ENCODE measurements around the gene REPS1. TPM values are rescaled to one million over a fixed set of nuclear protein-coding genes. Genes with fewer than 3 reads are reported as not detected.

REPS1 gene
- total RNA-seq, 1 experiment from 2014 or later = 55.1 TPM

GRCh38 chr6:138977646-138978167 is 10.3 kb downstream of the REPS1 start (continued):
- TF ChIP-seq HMGXB4 (CRISPR knock-in tag; IDR thresholded peaks at IDR 0.05) (no peak), AFF4 (CRISPR knock-in tag; IDR thresholded peaks at IDR 0.05; ENCODE audit: borderline replicate concordance) (no peak), JUN (CRISPR knock-in tag; IDR thresholded peaks at IDR 0.05) (no peak), NFE2L1 (CRISPR knock-in tag; IDR thresholded peaks at IDR 0.05) (no peak), GRHL2 (CRISPR knock-in tag; IDR thresholded peaks at IDR 0.05; ENCODE audit: insufficient replicate concordance, severe bottlenecking) (no peak), IRF1 (CRISPR knock-in tag; IDR thresholded peaks at IDR 0.05) (no peak), TP53 (CRISPR knock-in tag; IDR thresholded peaks at IDR 0.05) (no peak)

DNA sequence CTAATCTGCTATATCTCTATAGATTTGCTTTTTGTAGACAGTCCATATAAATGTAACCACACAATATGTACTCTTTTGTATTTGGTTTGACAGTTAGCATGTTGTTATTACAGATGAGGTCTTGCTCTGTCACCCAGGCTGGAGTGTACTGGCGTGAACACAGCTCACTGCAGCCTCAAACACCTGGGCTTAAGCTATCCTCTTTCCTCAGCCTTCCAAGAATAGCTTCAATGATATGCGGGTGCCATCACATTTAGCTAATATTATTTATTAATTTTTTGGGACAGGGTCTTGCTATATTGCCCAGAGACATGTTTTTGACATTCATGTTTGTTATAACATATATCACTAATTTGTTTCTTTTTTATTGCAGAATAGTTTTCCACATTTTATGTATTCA is 10.8 kb downstream of the REPS1 start:
- no peaks in the 10 kb centered on the region for H3K27me3 Mint-ChIP-seq (ENCODE audit: low read depth)
- H3K27ac Mint-ChIP-seq = no peak overlapping the region; the same call in 1 of the 2 replicates
- H3K36me3 Mint-ChIP-seq = no peaks in the 10 kb centered on the region
- no peak overlapping the region for H3K4me3 Mint-ChIP-seq
- DNase-seq (ENCODE audit: low spot score) (no peak), ATAC-seq (no peak)
- CTCF ChIA-PET = interaction anchor here (1.0 kb wide), 1 partner anchor 10 kb away, joined by 6 read pairs; the partner anchor contains the start of gene REPS1
- POLR2A ChIA-PET = no interaction called here
- no peaks in the 10 kb centered on the region for H3K9me3 Mint-ChIP-seq
- H3K4me1 Mint-ChIP-seq = peaks cover 78% of the 10 kb centered on the region
- TF ChIP-seq, protein P1, sequence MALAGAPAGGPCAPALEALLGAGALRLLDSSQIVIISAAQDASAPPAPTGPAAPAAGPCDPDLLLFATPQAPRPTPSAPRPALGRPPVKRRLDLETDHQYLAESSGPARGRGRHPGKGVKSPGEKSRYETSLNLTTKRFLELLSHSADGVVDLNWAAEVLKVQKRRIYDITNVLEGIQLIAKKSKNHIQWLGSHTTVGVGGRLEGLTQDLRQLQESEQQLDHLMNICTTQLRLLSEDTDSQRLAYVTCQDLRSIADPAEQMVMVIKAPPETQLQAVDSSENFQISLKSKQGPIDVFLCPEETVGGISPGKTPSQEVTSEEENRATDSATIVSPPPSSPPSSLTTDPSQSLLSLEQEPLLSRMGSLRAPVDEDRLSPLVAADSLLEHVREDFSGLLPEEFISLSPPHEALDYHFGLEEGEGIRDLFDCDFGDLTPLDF (CRISPR knock-in tag; IDR thresholded peaks at IDR 0.05) = no peak
- TF ChIP-seq IRF1 (CRISPR knock-in tag; IDR thresholded peaks at IDR 0.05) (no peak), ZNF532 (CRISPR knock-in tag; IDR thresholded peaks at IDR 0.05; ENCODE audit: borderline replicate concordance) (no peak), ZNF416 (CRISPR knock-in tag; IDR thresholded peaks at IDR 0.05) (no peak), RELA (CRISPR knock-in tag; IDR thresholded peaks at IDR 0.05; ENCODE audit: borderline replicate concordance) (no peak), NR3C1 (CRISPR knock-in tag; conservative IDR thresholded peaks at IDR 0.05; ENCODE audit: low read depth) (no peak)
- TF ChIP-seq, protein P2, sequence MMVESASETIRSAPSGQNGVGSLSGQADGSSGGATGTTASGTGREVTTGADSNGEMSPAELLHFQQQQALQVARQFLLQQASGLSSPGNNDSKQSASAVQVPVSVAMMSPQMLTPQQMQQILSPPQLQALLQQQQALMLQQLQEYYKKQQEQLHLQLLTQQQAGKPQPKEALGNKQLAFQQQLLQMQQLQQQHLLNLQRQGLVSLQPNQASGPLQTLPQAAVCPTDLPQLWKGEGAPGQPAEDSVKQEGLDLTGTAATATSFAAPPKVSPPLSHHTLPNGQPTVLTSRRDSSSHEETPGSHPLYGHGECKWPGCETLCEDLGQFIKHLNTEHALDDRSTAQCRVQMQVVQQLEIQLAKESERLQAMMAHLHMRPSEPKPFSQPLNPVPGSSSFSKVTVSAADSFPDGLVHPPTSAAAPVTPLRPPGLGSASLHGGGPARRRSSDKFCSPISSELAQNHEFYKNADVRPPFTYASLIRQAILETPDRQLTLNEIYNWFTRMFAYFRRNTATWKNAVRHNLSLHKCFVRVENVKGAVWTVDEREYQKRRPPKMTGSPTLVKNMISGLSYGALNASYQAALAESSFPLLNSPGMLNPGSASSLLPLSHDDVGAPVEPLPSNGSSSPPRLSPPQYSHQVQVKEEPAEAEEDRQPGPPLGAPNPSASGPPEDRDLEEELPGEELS (CRISPR knock-in tag; IDR thresholded peaks at IDR 0.05) = no peak
- TF ChIP-seq, protein P3, sequence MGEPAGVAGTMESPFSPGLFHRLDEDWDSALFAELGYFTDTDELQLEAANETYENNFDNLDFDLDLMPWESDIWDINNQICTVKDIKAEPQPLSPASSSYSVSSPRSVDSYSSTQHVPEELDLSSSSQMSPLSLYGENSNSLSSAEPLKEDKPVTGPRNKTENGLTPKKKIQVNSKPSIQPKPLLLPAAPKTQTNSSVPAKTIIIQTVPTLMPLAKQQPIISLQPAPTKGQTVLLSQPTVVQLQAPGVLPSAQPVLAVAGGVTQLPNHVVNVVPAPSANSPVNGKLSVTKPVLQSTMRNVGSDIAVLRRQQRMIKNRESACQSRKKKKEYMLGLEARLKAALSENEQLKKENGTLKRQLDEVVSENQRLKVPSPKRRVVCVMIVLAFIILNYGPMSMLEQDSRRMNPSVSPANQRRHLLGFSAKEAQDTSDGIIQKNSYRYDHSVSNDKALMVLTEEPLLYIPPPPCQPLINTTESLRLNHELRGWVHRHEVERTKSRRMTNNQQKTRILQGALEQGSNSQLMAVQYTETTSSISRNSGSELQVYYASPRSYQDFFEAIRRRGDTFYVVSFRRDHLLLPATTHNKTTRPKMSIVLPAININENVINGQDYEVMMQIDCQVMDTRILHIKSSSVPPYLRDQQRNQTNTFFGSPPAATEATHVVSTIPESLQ (CRISPR knock-in tag; IDR thresholded peaks at IDR 0.05) = no peak
- TF ChIP-seq, protein P4, sequence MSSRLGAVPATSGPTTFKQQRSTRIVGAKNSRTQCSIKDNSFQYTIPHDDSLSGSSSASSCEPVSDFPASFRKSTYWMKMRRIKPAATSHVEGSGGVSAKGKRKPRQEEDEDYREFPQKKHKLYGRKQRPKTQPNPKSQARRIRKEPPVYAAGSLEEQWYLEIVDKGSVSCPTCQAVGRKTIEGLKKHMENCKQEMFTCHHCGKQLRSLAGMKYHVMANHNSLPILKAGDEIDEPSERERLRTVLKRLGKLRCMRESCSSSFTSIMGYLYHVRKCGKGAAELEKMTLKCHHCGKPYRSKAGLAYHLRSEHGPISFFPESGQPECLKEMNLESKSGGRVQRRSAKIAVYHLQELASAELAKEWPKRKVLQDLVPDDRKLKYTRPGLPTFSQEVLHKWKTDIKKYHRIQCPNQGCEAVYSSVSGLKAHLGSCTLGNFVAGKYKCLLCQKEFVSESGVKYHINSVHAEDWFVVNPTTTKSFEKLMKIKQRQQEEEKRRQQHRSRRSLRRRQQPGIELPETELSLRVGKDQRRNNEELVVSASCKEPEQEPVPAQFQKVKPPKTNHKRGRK (CRISPR knock-in tag; IDR thresholded peaks at IDR 0.05; ENCODE audit: borderline replicate concordance) = no peak
